GM12873 (cell line): Measurements from ENCODE around the gene MIB1.

Experiments used
- TF ChIP-seq, protein P1 (sequence below): IDR thresholded peaks from 2 replicates; pipeline ENCODE4 v1.5.1; 2012; ENCODE audit warnings: low read depth, mild to moderate bottlenecking, moderate library complexity, low read length, control low read depth; ENCODE audit not compliant: insufficient read depth; ENCODE audit errors: missing control alignments

MIB1 gene

DNA sequence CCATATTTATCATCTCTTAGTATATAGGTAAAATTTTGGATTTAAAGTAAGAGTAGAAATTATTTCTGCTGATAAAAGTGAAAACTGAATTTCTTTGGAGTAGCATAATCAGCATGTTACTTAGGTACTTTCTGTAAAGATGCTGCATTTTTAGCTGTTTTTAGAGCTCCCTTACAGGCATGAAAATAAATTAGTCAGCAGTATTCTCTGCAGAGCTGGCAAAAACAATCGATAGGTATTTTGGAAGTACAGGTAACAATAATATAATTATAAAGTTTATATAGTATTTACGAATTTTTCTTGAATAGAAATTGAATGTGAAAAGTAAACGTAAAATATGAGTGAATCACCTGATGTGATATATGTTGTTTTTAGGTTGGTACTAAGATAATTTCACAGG lies 83.3 kb downstream of the MIB1 start:
- TF ChIP-seq, protein P1, sequence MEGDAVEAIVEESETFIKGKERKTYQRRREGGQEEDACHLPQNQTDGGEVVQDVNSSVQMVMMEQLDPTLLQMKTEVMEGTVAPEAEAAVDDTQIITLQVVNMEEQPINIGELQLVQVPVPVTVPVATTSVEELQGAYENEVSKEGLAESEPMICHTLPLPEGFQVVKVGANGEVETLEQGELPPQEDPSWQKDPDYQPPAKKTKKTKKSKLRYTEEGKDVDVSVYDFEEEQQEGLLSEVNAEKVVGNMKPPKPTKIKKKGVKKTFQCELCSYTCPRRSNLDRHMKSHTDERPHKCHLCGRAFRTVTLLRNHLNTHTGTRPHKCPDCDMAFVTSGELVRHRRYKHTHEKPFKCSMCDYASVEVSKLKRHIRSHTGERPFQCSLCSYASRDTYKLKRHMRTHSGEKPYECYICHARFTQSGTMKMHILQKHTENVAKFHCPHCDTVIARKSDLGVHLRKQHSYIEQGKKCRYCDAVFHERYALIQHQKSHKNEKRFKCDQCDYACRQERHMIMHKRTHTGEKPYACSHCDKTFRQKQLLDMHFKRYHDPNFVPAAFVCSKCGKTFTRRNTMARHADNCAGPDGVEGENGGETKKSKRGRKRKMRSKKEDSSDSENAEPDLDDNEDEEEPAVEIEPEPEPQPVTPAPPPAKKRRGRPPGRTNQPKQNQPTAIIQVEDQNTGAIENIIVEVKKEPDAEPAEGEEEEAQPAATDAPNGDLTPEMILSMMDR: no peak

DNA sequence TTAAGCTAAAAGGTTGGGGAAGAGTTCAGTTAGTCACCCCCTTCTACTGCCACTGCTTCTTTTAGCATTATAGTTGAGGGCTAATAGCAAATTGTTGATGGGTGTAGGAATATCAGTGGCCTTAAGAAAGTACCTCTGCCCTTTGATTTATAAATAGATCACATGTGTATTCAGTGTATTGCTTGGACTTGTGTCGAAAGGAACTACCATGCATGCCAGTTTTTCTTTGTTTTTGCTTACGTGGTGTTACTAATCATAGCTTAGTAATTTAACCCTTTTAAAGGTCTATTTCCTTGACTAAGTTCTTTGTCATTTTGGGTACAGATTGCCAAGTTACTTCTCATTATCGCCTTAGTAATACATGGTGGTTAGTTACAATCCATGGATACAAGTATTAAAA lies 85.6 kb downstream of the MIB1 start:
- TF ChIP-seq, protein P1: no peak

DNA sequence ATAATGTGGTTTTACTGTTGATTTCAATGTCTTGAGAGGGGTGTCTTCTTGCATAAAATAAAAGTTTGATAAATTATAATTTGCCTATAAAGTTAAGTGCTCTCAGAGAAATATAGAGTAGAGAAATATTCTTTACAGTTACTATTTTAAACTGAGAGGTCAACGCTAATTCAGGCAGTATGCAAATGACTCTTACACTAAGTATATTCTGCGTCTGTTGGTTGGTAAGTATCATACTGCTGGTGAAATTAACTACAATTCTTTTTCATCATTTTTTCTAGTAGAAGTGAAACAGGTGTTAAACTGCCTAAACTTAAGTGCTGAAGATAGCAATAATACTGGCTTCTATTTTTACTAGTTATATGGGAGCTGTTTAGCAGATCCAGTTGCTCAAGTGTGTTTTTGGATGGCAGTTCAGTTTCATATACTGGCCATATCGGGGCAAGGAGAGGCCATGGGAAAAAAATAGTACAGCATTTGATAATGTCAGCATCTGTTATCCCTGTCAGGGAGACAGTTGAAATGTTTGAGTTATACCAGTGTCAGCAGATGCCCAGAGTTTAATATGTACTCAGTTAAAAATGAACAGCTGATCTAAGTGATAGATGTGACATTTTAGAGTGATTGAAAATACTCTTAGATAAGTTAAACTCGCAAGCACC lies 86.2 kb downstream of the MIB1 start:
- TF ChIP-seq, protein P1: no peak

DNA sequence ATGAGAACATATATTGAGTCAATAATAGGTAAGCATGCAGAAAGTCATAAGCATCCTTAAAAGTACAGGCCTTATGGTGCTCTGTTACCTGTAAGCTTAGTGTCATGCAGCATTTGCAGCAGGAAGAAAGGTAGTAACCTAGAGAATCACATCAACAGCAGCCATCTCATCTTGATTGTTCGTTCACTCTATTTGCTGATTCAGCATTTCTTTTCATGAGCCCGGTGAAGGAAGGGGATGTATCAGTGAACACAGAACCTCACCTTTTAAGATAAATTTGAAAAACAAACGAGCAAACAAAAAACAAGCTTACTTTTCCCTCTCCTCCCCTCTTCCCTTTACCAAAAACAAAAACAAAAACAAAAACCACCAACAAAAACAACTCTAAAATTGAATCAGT lies 89.9 kb downstream of the MIB1 start:
- TF ChIP-seq, protein P1: no peak

DNA sequence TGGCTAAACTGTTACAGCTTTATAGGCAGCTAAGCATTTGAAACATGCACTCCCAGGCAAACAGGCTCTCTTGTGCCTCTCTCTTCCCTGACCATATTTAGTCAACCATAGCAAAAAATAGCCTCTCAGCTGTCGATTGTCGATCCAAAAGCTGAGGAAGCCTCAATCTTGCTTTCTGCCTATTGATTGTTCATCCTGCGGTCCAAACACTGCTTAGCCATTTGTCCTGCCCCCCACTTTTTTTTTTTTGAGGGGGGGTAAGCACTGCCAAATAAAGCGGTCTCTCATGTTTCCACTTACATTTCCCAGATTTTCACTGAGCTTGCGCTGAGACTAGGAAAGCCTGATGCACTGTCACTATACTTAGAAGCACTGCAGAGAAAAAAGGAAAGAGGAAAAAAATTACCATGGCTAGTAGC lies 90.8 kb downstream of the MIB1 start:
- TF ChIP-seq, protein P1: no peak

DNA sequence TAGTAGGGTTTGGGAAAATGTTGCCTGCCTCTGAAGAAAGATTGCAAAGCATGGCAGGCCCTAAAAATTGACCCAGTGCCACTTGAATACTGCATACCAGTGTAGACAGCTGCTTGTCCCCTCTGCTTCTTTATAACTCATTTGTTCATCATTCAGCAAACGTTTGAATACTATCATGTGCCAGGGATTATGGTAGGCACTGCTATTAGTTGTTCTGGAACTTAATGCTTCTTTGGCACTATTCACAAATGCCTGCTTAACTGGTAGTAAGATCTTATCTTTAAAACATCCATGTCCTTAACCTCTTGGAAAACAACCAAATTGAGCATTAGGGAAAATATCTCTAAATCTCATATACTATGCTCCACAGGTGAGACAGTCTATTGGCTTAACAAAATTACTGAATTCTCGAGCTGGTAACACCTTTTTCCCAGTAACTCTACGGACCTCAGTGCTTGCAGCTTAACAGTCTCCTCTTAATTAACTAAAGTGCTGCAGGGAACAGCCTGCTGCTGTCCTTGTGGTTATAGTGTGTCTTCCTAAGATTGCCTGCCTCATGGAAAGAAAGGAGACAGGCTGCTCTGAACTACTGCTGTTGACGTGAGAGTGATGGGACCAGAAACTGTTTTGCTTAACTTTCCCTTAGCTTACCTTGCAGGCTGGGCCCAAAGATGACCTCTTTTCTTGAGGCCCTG lies 93.2 kb downstream of the MIB1 start:
- TF ChIP-seq, protein P1: no peak

DNA sequence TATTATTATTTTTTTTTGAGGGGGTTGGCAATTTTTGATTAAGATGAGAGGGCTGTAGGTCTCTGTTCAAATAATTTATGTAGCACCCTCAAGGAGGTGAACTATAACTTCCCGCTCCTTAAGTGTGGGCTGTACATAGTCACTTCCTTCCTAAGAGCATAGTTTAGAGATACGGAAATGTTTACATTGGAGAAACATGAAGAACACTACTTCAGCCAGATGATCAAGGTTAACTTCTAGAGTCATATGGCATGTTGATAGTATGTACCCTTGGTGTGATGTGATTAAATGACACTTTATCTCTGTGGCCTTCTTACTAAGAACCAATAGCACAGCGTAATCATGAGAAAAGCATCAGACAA lies 93.7 kb downstream of the MIB1 start:
- TF ChIP-seq, protein P1: no peak
